Neural cell (in vitro differentiated cells): Measurements from ENCODE around the gene TPM1. TPM values are rescaled to one million over a fixed set of nuclear protein-coding genes. Genes with fewer than 3 reads are reported as not detected.

Experiments used
- H2AFZ ChIP-seq: fragments of 200-600, 300-800 bp; sonication (generic), shearing (Covaris generic); 2 replicates; pipeline ENCODE4 v1.6.0; 2014; ENCODE audit warnings: low read depth, mild to moderate bottlenecking, antibody characterized with exemption, low read length, moderate library complexity
- H3F3A ChIP-seq: fragments of 200-600 bp; shearing (Covaris generic); 2 replicates; pipeline ENCODE4 v1.6.1; 2016; ENCODE audit warnings: mild to moderate bottlenecking, moderate library complexity, mixed read lengths, antibody characterized with exemption, low read length; ENCODE audit not compliant: insufficient read depth, poor library complexity, severe bottlenecking
- H3K27ac ChIP-seq: fragments of 200-600, 300-800 bp; sonication (generic), shearing (Covaris generic); 2 replicates; pipeline ENCODE4 v1.5.1; 2014; ENCODE audit warnings: mild to moderate bottlenecking, low read length, moderate library complexity
- H3K27me3 ChIP-seq: fragments of 300-800, 200-600 bp; sonication (generic), shearing (Covaris generic); 2 replicates; pipeline ENCODE4 v1.6.0; 2014; ENCODE audit warnings: mild to moderate bottlenecking, low read depth, low read length, moderate library complexity; ENCODE audit not compliant: insufficient read depth
- H3K36me3 ChIP-seq: fragments of 300-800, 200-600 bp; sonication (generic), shearing (Covaris generic); 2 replicates; pipeline ENCODE4 v1.5.1; 2014; ENCODE audit warnings: mild to moderate bottlenecking, antibody characterized with exemption, low read length, moderate library complexity; ENCODE audit not compliant: insufficient read depth
- H3K4me2 ChIP-seq: fragments of 300-800, 200-600 bp; sonication (generic), shearing (Covaris generic); 2 replicates; pipeline ENCODE4 v1.6.0; 2014; ENCODE audit warnings: mild to moderate bottlenecking, low read length
- H3K4me3 ChIP-seq: fragments of 300-800, 200-600 bp; sonication (generic), shearing (Covaris generic); 2 replicates; pipeline ENCODE4 v1.5.1; 2014; ENCODE audit warnings: mild to moderate bottlenecking, low read length, moderate library complexity
- H3K79me2 ChIP-seq: fragments of 200-600 bp; shearing (Covaris generic); replicated peaks from 2 replicates; pipeline ENCODE4 v1.6.0; 2014; ENCODE audit warnings: mild to moderate bottlenecking, low read length, moderate library complexity; ENCODE audit not compliant: insufficient read depth
- H3K9ac ChIP-seq: fragments of 300-800, 200-600 bp; sonication (generic), shearing (Covaris generic); 2 replicates; pipeline ENCODE4 v1.6.1; 2016; ENCODE audit warnings: mild to moderate bottlenecking, low read length, mixed read lengths
- H3K9me2 ChIP-seq: fragments of 200-600 bp; shearing (Covaris generic); 2 replicates; pipeline ENCODE4 v1.6.1; 2016; ENCODE audit warnings: mild to moderate bottlenecking, low read length, mixed read lengths; ENCODE audit not compliant: insufficient read depth
- H3K9me3 ChIP-seq: fragments of 200-600, 300-800 bp; sonication (generic), shearing (Covaris generic); 2 replicates; pipeline ENCODE4 v1.6.1; 2016; ENCODE audit warnings: mild to moderate bottlenecking, mixed run types, low read length, moderate library complexity, mixed read lengths
- H4K20me1 ChIP-seq: fragments of 200-600 bp; shearing (Covaris generic); 2 replicates; pipeline ENCODE4 v1.6.1; 2016; ENCODE audit warnings: mild to moderate bottlenecking, mixed run types; ENCODE audit not compliant: insufficient read depth
- EP300 ChIP-seq: fragments of 450-650 bp; conservative IDR thresholded peaks from 2 replicates; pipeline ENCODE4 v1.6.1; 2014; ENCODE audit warnings: antibody characterized with exemption, mild to moderate bottlenecking, moderate library complexity; ENCODE audit not compliant: poor library complexity, severe bottlenecking
- EZH2 ChIP-seq: fragments of 200-600, 300-800 bp; shearing (Covaris generic), sonication (generic); IDR thresholded peaks from 2 replicates; pipeline ENCODE4 v1.6.1; 2014; ENCODE audit warnings: antibody characterized with exemption, low read length, borderline replicate concordance, mild to moderate bottlenecking; ENCODE audit not compliant: insufficient read depth, poor library complexity, severe bottlenecking
- MXI1 ChIP-seq: fragments of 450-650 bp; conservative IDR thresholded peaks from 2 replicates; pipeline ENCODE4 v1.6.1; 2014; ENCODE audit warnings: antibody characterized with exemption, mild to moderate bottlenecking; ENCODE audit not compliant: poor library complexity, severe bottlenecking
- POLR2AphosphoS5 ChIP-seq: IDR thresholded peaks from 2 replicates; pipeline ENCODE4 v1.6.1; 2012
- RAD21 ChIP-seq: fragments of 450-650 bp; conservative IDR thresholded peaks from 2 replicates; pipeline ENCODE4 v1.6.1; 2014; ENCODE audit warnings: antibody characterized with exemption, mild to moderate bottlenecking, moderate library complexity
- SMC3 ChIP-seq: fragments of 450-650 bp; conservative IDR thresholded peaks from 2 replicates; pipeline ENCODE4 v1.6.1; 2014; ENCODE audit warnings: antibody characterized with exemption, mild to moderate bottlenecking, moderate library complexity; ENCODE audit not compliant: poor library complexity
- TAF1 ChIP-seq: IDR thresholded peaks from 2 replicates; pipeline ENCODE4 v1.6.1; 2012; ENCODE audit warnings: low read depth
- polyA plus RNA-seq: library from polyadenylated mRNA; depleted of rRNA; stranded (reverse); fragments of >200 nt; gene quantifications from 2 replicates; pipeline ENCODE4 v1.2.3, GENCODE V29; 2014
- TF ChIP-seq, protein P1 (sequence below): fragments of 450-650 bp; IDR thresholded peaks from 2 replicates; pipeline ENCODE4 v1.5.1; 2014; ENCODE audit warnings: antibody characterized with exemption, mild to moderate bottlenecking, moderate library complexity; ENCODE audit not compliant: poor library complexity, severe bottlenecking
- TF ChIP-seq, protein P2 (sequence below): IDR thresholded peaks from 2 replicates; pipeline ENCODE4 v1.6.1; 2012; ENCODE audit warnings: borderline replicate concordance

The TPM1 gene
- polyA plus RNA-seq, 1 donor from 2014 or later = 254 TPM

DNA sequence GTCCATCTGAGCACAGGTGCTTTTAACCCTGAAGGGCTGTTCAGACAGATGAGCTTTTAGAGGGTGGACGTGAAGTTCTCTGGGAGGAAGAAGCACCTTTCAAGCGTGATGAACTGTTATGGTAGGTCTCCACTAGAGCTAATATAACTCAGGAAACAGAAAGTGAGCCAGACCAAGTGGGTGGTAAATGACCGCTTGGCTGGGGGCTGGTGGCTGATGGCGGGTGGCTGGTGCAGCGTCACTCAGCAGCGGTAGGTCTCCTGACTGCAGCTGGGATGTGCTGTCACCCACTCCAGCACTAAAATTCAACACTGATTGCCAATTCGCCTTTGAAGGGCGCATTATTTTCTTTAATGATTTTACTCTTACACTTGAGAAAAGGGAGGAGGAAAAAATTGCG, 47.9 kb downstream of the TPM1 start:
- no peaks in the 10 kb centered on the region for H3K27me3 ChIP-seq
- H3K9ac ChIP-seq = no peak overlapping the region
- H3K4me2 ChIP-seq = no peak overlapping the region
- no peaks in the 10 kb centered on the region for H3K79me2 ChIP-seq
- no peak for TF ChIP-seq EZH2
- TF ChIP-seq TAF1 = no peak
- TF ChIP-seq, protein P1, sequence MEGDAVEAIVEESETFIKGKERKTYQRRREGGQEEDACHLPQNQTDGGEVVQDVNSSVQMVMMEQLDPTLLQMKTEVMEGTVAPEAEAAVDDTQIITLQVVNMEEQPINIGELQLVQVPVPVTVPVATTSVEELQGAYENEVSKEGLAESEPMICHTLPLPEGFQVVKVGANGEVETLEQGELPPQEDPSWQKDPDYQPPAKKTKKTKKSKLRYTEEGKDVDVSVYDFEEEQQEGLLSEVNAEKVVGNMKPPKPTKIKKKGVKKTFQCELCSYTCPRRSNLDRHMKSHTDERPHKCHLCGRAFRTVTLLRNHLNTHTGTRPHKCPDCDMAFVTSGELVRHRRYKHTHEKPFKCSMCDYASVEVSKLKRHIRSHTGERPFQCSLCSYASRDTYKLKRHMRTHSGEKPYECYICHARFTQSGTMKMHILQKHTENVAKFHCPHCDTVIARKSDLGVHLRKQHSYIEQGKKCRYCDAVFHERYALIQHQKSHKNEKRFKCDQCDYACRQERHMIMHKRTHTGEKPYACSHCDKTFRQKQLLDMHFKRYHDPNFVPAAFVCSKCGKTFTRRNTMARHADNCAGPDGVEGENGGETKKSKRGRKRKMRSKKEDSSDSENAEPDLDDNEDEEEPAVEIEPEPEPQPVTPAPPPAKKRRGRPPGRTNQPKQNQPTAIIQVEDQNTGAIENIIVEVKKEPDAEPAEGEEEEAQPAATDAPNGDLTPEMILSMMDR = no peak
- no peaks in the 10 kb centered on the region for H3K9me3 ChIP-seq
- no peak overlapping the region for H2AFZ ChIP-seq
- H3K36me3 ChIP-seq = no peaks in the 10 kb centered on the region
- no peak overlapping the region for H3K27ac ChIP-seq
- H3K9me2 ChIP-seq = no peaks in the 10 kb centered on the region
- no peak overlapping the region for H3K4me3 ChIP-seq
- no peaks in the 10 kb centered on the region for H4K20me1 ChIP-seq
- no peaks in the 10 kb centered on the region for H3F3A ChIP-seq

DNA sequence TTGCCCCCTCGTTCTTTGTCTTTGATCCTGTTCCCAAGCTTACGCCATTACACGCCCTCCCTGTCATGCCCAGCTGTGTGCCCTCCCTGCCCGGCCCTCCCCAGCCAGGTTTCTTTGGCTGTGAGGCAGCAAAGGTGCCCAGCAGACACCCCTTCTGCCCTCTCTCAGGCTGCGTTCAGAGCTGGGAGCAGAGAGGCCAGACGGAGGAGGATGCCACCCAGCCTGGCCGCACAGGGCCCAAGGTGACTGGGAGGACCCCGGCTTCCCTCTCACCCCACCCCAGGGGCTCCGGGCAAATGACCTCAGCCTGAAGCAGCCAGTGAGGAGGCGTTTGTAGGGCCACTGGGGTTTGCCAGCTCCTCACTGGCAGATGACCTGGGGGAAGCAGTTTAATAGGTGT, 48.3 kb downstream of the TPM1 start:
- Histone ChIP-seq H3F3A (no peaks in the 10 kb centered on the region), H3K27me3 (no peaks in the 10 kb centered on the region), H2AFZ (no peak overlapping the region), H3K79me2 (no peaks in the 10 kb centered on the region), H3K9me3 (no peaks in the 10 kb centered on the region), H4K20me1 (no peaks in the 10 kb centered on the region), H3K4me2 (no peak overlapping the region), H3K27ac (no peak overlapping the region), H3K9ac (no peak overlapping the region), H3K4me3 (no peak overlapping the region), H3K9me2 (no peaks in the 10 kb centered on the region), H3K36me3 (no peaks in the 10 kb centered on the region)
- TF ChIP-seq SMC3 (no peak), EZH2 (no peak), TAF1 (no peak), POLR2AphosphoS5 (no peak), RAD21 (no peak), MXI1 (no peak), EP300 (no peak)
- TF ChIP-seq, protein P1 = no peak
- TF ChIP-seq, protein P2, sequence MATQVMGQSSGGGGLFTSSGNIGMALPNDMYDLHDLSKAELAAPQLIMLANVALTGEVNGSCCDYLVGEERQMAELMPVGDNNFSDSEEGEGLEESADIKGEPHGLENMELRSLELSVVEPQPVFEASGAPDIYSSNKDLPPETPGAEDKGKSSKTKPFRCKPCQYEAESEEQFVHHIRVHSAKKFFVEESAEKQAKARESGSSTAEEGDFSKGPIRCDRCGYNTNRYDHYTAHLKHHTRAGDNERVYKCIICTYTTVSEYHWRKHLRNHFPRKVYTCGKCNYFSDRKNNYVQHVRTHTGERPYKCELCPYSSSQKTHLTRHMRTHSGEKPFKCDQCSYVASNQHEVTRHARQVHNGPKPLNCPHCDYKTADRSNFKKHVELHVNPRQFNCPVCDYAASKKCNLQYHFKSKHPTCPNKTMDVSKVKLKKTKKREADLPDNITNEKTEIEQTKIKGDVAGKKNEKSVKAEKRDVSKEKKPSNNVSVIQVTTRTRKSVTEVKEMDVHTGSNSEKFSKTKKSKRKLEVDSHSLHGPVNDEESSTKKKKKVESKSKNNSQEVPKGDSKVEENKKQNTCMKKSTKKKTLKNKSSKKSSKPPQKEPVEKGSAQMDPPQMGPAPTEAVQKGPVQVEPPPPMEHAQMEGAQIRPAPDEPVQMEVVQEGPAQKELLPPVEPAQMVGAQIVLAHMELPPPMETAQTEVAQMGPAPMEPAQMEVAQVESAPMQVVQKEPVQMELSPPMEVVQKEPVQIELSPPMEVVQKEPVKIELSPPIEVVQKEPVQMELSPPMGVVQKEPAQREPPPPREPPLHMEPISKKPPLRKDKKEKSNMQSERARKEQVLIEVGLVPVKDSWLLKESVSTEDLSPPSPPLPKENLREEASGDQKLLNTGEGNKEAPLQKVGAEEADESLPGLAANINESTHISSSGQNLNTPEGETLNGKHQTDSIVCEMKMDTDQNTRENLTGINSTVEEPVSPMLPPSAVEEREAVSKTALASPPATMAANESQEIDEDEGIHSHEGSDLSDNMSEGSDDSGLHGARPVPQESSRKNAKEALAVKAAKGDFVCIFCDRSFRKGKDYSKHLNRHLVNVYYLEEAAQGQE = no peak
